GM12878 (cell line): Measurements from ENCODE around the gene HLA-DQB1.

Source experiments
- CTCF ChIP-seq, 3 experiments: IDR thresholded peaks in 2 of 3; conservative IDR thresholded peaks in 1 of 3; 2 replicates each; pipeline ENCODE4 v1.5.1; 2011; ENCODE audit warnings: low read depth in 3 of 3, low read length in 3 of 3, mild to moderate bottlenecking in 3 of 3, control low read depth in 2 of 3, moderate library complexity in 2 of 3, inconsistent platforms in 1 of 3, mixed read lengths in 1 of 3; ENCODE audit not compliant: control insufficient read depth in 2 of 3, insufficient read depth in 1 of 3; ENCODE audit errors: extremely low read depth in 1 of 3
- POLR2A ChIP-seq: IDR thresholded peaks from 2 replicates; pipeline ENCODE4 v1.6.1; 2011; ENCODE audit warnings: low read depth, mild to moderate bottlenecking, low read length
- RAD21 ChIP-seq: IDR thresholded peaks from 2 replicates; pipeline ENCODE4 v1.6.1; 2011; ENCODE audit warnings: mild to moderate bottlenecking, low read depth, low read length, moderate library complexity; ENCODE audit not compliant: insufficient read depth
- REST ChIP-seq: IDR thresholded peaks from 2 replicates; pipeline ENCODE4 v1.6.1; 2012; ENCODE audit warnings: mild to moderate bottlenecking, low read depth, low read length

GRCh38 chr6:32659856-32660595 is 6.4 kb downstream of the HLA-DQB1 start:
- TF ChIP-seq CTCF (IDR thresholded peaks at IDR 0.05 in 2 of 3, conservative IDR thresholded peaks at IDR 0.05 in 1 of 3; ENCODE audit: control insufficient read depth in 2 of 3, extremely low read depth in 1 of 3, insufficient read depth in 1 of 3, low read depth in 3 of 3, low read length in 3 of 3) = no peak
- TF ChIP-seq RAD21 = no peak
- no peak for TF ChIP-seq REST
- peak; percentile 35; the same call in 1 of the 2 replicates for TF ChIP-seq POLR2A
